SU-DHL-6 (cell line): Measurements from ENCODE around the gene PHF11.

Experiments
- CTCF ChIP-seq: fragments of 200-600 bp; sonication (generic); IDR thresholded peaks from one replicate; pipeline ENCODE4 v1.5.1; 2017; ENCODE audit warnings: antibody characterized with exemption, mild to moderate bottlenecking, low read length, moderate library complexity; ENCODE audit not compliant: insufficient read depth, poor library complexity, severe bottlenecking
- EZH2phosphoT487 ChIP-seq: fragments of 200-600 bp; sonication (generic), shearing (Covaris generic); conservative IDR thresholded peaks from 2 replicates; pipeline ENCODE4 v1.6.1; 2018; ENCODE audit warnings: mild to moderate bottlenecking, antibody characterized with exemption, low read length, moderate library complexity, mixed read lengths

GRCh38 chr13:49450105-49450819 is 45.5 kb upstream of the PHF11 start:
- TF ChIP-seq CTCF (no peak), EZH2phosphoT487 (no peak)
